ENCODE data around the gene PLBD1.

- no peak for TF ChIP-seq CTCF (IDR thresholded peaks at IDR 0.05)
- TF ChIP-seq POLR2A (IDR thresholded peaks at IDR 0.05): no peak
- TF ChIP-seq POLR2AphosphoS5 (IDR thresholded peaks at IDR 0.05): no peak
Measured at GRCh38 chr12:14607568-14607967, 39.9 kb upstream of the PLBD1 start.
